Measurements from ENCODE around the gene PARVB. TPM values are rescaled to one million over a fixed set of nuclear protein-coding genes. Genes with fewer than 3 reads are reported as not detected.

Gene PARVB
- total RNA-seq, 1 donor from 2014 or later, result 12.7 TPM

DNA sequence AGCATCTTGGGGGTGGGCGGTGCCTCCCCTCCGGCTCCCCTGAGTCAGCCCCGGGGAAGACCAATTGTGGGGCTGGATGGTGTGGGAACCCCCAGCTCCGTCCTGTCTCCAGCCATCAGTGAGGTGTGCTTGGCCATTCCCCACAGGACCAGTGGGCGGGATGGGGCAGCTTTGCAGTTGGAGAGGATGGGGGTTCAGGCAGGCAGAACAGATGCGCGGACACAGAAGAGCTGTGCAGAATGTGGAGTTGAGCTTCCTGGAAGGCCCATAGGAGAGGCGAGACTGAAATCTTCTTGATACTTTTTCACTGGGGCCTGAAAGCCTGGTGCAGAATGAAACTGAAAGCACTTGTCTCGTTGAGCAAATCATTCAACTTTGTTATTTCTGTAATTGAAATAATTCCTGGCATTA, 23.8 kb downstream of the PARVB start:
- H3K27ac ChIP-seq, result no peak overlapping the region
- H3K4me1 ChIP-seq, result peaks cover 15% of the 10 kb centered on the region
- TF ChIP-seq EZH2phosphoT487 (IDR thresholded peaks at IDR 0.05) (no peak), EZH2 (IDR thresholded peaks at IDR 0.05) (no peak)
- TF ChIP-seq, protein P1, sequence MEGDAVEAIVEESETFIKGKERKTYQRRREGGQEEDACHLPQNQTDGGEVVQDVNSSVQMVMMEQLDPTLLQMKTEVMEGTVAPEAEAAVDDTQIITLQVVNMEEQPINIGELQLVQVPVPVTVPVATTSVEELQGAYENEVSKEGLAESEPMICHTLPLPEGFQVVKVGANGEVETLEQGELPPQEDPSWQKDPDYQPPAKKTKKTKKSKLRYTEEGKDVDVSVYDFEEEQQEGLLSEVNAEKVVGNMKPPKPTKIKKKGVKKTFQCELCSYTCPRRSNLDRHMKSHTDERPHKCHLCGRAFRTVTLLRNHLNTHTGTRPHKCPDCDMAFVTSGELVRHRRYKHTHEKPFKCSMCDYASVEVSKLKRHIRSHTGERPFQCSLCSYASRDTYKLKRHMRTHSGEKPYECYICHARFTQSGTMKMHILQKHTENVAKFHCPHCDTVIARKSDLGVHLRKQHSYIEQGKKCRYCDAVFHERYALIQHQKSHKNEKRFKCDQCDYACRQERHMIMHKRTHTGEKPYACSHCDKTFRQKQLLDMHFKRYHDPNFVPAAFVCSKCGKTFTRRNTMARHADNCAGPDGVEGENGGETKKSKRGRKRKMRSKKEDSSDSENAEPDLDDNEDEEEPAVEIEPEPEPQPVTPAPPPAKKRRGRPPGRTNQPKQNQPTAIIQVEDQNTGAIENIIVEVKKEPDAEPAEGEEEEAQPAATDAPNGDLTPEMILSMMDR (IDR thresholded peaks at IDR 0.05), result no peak
- Mint-ChIP-seq H3K4me1 (peaks cover 55% of the 10 kb centered on the region), H3K4me3 (no peak overlapping the region), H3K9me3 (peaks cover 6% of the 10 kb centered on the region), H3K27me3 (ENCODE audit: insufficient read depth, low read depth) (peaks cover 20% of the 10 kb centered on the region), H3K27ac (peak overlapping the region; percentile 86), H3K36me3 (peaks cover 1% of the 10 kb centered on the region)
- no peak for DNase-seq (ENCODE audit: low spot score)
- H3K27me3 ChIP-seq, result no peaks in the 10 kb centered on the region
- no peaks in the 10 kb centered on the region for H4K20me1 ChIP-seq (ENCODE audit: low read depth)
- H3K36me3 ChIP-seq, result no peaks in the 10 kb centered on the region
- H3K9me3 ChIP-seq (ENCODE audit: low read depth), result no peaks in the 10 kb centered on the region
- no peak overlapping the region for H2AFZ ChIP-seq (replicated peaks)
- no peaks in the 10 kb centered on the region for H3K79me2 ChIP-seq (ENCODE audit: low read depth)
- no peak overlapping the region for H3K9ac ChIP-seq
- no peak overlapping the region for H3K4me3 ChIP-seq
- H3F3A ChIP-seq (ENCODE audit: low read depth), result no peaks in the 10 kb centered on the region
- H3K4me2 ChIP-seq, result no peak overlapping the region

DNA sequence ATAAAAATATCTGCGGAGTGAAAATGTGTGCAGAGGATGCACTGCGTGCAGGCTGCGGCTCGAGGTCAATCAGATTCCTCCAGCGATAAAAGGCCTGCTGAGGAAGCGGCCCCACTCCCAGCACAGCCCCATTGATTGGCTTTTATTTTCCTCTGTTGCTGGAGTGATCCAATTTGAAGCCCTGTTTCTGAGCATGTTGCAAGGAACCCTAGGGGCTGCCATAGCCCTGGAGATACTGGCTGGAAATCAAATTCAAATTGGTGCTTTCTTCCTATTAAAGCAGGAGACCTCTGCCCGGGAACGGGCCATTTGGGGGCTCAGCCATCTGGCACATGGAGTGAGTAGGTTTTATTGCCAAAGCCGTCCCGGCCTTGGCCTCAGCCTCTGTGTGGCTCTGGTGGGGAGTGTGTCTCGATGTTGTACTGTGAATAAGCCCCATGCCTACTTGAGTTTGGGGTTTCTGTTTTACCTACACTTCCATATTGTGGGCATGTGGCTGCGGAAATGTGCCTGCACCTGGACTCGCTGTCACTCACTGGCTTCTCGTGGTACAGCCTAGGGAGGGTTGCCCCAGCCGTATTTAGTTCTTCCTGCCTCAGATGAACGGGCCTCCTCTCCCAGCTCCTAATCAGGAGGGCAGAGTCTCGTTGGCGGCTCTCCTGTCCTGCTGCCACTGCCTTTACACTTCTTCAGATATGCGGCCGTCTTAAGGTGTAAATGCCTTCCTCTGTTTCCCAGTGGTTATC, 25.6 kb downstream of the PARVB start:
- H3K36me3 ChIP-seq, result no peaks in the 10 kb centered on the region
- H3K4me1 Mint-ChIP-seq, result peaks cover 59% of the 10 kb centered on the region
- H2AFZ ChIP-seq (replicated peaks), result no peak overlapping the region
- peaks cover 6% of the 10 kb centered on the region for H3K9me3 Mint-ChIP-seq
- H3K27me3 Mint-ChIP-seq (ENCODE audit: insufficient read depth, low read depth), result peaks cover 20% of the 10 kb centered on the region
- H3K4me3 ChIP-seq, result no peak overlapping the region
- no peak overlapping the region for H3K4me2 ChIP-seq
- H3K79me2 ChIP-seq (ENCODE audit: low read depth), result no peaks in the 10 kb centered on the region
- H3K4me3 Mint-ChIP-seq, result peak overlapping the region; percentile 43
- peaks cover 15% of the 10 kb centered on the region for H3K4me1 ChIP-seq
- no peaks in the 10 kb centered on the region for H3K9me3 ChIP-seq (ENCODE audit: low read depth)
- peak overlapping the region; percentile 97 for H3K27ac Mint-ChIP-seq
- H3F3A ChIP-seq (ENCODE audit: low read depth), result no peaks in the 10 kb centered on the region
- DNase-seq (ENCODE audit: low spot score), result no peak
- peaks cover 1% of the 10 kb centered on the region for H3K36me3 Mint-ChIP-seq
- no peak for TF ChIP-seq EZH2phosphoT487 (IDR thresholded peaks at IDR 0.05)
- TF ChIP-seq, protein P1 (IDR thresholded peaks at IDR 0.05), result no peak
- TF ChIP-seq EZH2 (IDR thresholded peaks at IDR 0.05), result no peak
- no peaks in the 10 kb centered on the region for H3K27me3 ChIP-seq
- H3K27ac ChIP-seq, result no peak overlapping the region
- H4K20me1 ChIP-seq (ENCODE audit: low read depth), result no peaks in the 10 kb centered on the region
- H3K9ac ChIP-seq, result no peak overlapping the region

DNA sequence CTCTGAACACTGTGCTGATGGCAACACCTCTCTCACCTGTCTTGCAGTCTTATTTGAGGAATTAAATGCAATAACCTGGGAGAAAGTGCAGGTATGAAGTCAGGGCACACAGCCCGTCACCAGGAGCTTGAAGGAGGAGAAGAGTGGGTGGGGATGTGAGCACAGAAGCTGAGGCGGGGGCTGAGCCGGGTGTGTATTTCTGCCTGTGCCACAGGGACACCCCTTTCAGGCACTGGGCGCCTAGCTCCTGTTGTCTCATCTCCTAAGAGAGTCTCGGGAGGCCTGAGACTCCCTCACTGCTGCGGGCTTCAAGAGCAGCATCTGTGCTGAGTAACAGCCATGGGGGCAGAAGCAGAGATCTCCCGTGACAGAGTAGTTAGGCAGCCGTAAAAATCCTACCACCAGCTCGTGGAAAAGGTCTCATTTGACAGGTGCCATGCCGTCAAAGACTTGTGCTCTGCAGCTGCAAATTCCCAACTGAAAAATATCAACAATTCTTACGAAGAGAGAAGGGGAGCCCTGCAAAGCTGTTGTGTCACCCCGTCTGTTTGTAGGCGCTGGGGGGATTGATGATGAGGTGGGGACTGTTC, 26.8 kb downstream of the PARVB start:
- no peak for DNase-seq (ENCODE audit: low spot score)
- peaks cover 60% of the 10 kb centered on the region for H3K4me1 Mint-ChIP-seq

More for the DNA sequence above, 26.8 kb downstream of the PARVB start:
- H3K27ac ChIP-seq, result no peak overlapping the region
- Mint-ChIP-seq H3K4me3 (peak overlapping the region; percentile 2), H3K27ac (peak overlapping the region; percentile 95), H3K9me3 (no peaks in the 10 kb centered on the region), H3K27me3 (ENCODE audit: insufficient read depth, low read depth) (peaks cover 20% of the 10 kb centered on the region), H3K36me3 (no peaks in the 10 kb centered on the region)
- no peak overlapping the region for H3K9ac ChIP-seq
- peaks cover 15% of the 10 kb centered on the region for H3K4me1 ChIP-seq
- H3K36me3 ChIP-seq, result no peaks in the 10 kb centered on the region
- no peaks in the 10 kb centered on the region for H3K27me3 ChIP-seq
- H3K4me2 ChIP-seq, result no peak overlapping the region
- TF ChIP-seq EZH2 (IDR thresholded peaks at IDR 0.05), result no peak
- TF ChIP-seq, protein P1 (IDR thresholded peaks at IDR 0.05), result no peak
- TF ChIP-seq EZH2phosphoT487 (IDR thresholded peaks at IDR 0.05), result no peak
- no peaks in the 10 kb centered on the region for H3K79me2 ChIP-seq (ENCODE audit: low read depth)
- H4K20me1 ChIP-seq (ENCODE audit: low read depth), result no peaks in the 10 kb centered on the region
- H3F3A ChIP-seq (ENCODE audit: low read depth), result no peaks in the 10 kb centered on the region
- H3K9me3 ChIP-seq (ENCODE audit: low read depth), result no peaks in the 10 kb centered on the region
- no peak overlapping the region for H2AFZ ChIP-seq (replicated peaks)
- no peak overlapping the region for H3K4me3 ChIP-seq

Measured in neural progenitor cell (in vitro differentiated cells).